Colonic mucosa (tissue), 4 donors: ENCODE results near the gene SYNPR. TPM values are rescaled to one million over a fixed set of nuclear protein-coding genes. Genes with fewer than 3 reads are reported as not detected.

Experiments
- DNase-seq: peaks from one replicate; pipeline ENCODE4 v3.0.0-alpha.2; 2020
- H3K27ac ChIP-seq: fragments of 200-600 bp; one replicate; pipeline ENCODE4 v1.8.0; 2021
- H3K27me3 ChIP-seq: fragments of 200-600 bp; one replicate; pipeline ENCODE4 v1.8.0; 2021
- H3K36me3 ChIP-seq: fragments of 200-600 bp; one replicate; pipeline ENCODE4 v1.8.0; 2021
- H3K4me1 ChIP-seq: fragments of 200-600 bp; one replicate; pipeline ENCODE4 v1.8.0; 2021; ENCODE audit warnings: mild to moderate bottlenecking
- H3K4me3 ChIP-seq: fragments of 200-600 bp; one replicate; pipeline ENCODE4 v1.8.0; 2021
- H3K9ac ChIP-seq, 2 donors: one replicate each; pipeline ENCODE4 v1.7.0; 2013; ENCODE audit warnings: control low read depth in 2 of 2, low read depth in 2 of 2, low read length in 2 of 2
- H3K9me3 ChIP-seq: fragments of 200-600 bp; one replicate; pipeline ENCODE4 v1.8.0; 2021
- CTCF ChIP-seq: fragments of 200-600 bp; IDR thresholded peaks from one replicate; pipeline ENCODE4 v1.8.0; 2022; ENCODE audit warnings: antibody characterized with exemption, mild to moderate bottlenecking
- intact Hi-C: fragments of 100-400 bp; cut with DNase I; formaldehyde crosslinking; loops from one replicate; pipeline ENCODE4 v1.14.1; 2022
- total RNA-seq, 2 donors: library from RNA; stranded (reverse); fragmentation: NEBNext Ultra II Directional in 1 of 2; extraction: Animal tissue kit (Norgen Biotek cat#: 25700) in 1 of 2; gene quantifications; one replicate each; pipeline ENCODE4 v1.2.1, GENCODE V29; 2021
- donor health status: healthy.
- donor health status: DM: no; HTN: no; CAD: no.
- donor health status: DM: no; HTN: no; CAD: no.

The SYNPR gene
- total RNA-seq, 2 donors from 2014 or later: 0.17 TPM; not detected in 1

- Histone ChIP-seq H3K27me3 (no peaks in the 10 kb centered on the region), H3K9me3 (no peaks in the 10 kb centered on the region), H3K4me1 (no peaks in the 10 kb centered on the region), H3K9ac (no peak overlapping the region), H3K36me3 (no peaks in the 10 kb centered on the region), H3K27ac (no peak overlapping the region), H3K4me3 (no peak overlapping the region)
- intact Hi-C loops: no loop called here
- no peak for TF ChIP-seq CTCF
- DNase-seq: no peak
Observed at GRCh38 chr3:63555767-63556166, 277.7 kb downstream of the SYNPR start.

- Histone ChIP-seq H3K9ac (no peak overlapping the region), H3K9me3 (no peaks in the 10 kb centered on the region), H3K27ac (no peak overlapping the region), H3K36me3 (no peaks in the 10 kb centered on the region), H3K4me1 (no peaks in the 10 kb centered on the region), H3K27me3 (no peaks in the 10 kb centered on the region), H3K4me3 (no peak overlapping the region)
- no peak for TF ChIP-seq CTCF
- no peak for DNase-seq
- intact Hi-C loops: no loop called here
Observed at GRCh38 chr3:63556401-63556800, 278.3 kb downstream of the SYNPR start.

- no peak for DNase-seq
Observed at GRCh38 chr3:63557912-63558311, 279.8 kb downstream of the SYNPR start.

GRCh38 chr3:63559884-63560283 lies 281.8 kb downstream of the SYNPR start:
- no peaks in the 10 kb centered on the region for H3K27me3 ChIP-seq
- H3K27ac ChIP-seq: no peak overlapping the region
- H3K36me3 ChIP-seq: no peaks in the 10 kb centered on the region
- no peak overlapping the region for H3K4me3 ChIP-seq
- no peak for TF ChIP-seq CTCF
- no peaks in the 10 kb centered on the region for H3K9me3 ChIP-seq
- no peak for DNase-seq
- H3K9ac ChIP-seq: no peak overlapping the region
- intact Hi-C loops: no loop called here
- H3K4me1 ChIP-seq: no peaks in the 10 kb centered on the region

More at GRCh38 chr3:63557912-63558311, 279.8 kb downstream of the SYNPR start:
- TF ChIP-seq CTCF: no peak
- Histone ChIP-seq H3K27me3 (no peaks in the 10 kb centered on the region), H3K27ac (no peak overlapping the region), H3K9ac (no peak overlapping the region), H3K36me3 (no peaks in the 10 kb centered on the region), H3K4me3 (no peak overlapping the region), H3K9me3 (no peaks in the 10 kb centered on the region), H3K4me1 (no peaks in the 10 kb centered on the region)
- intact Hi-C loops: no loop called here

GRCh38 chr3:63561879-63562278 lies 283.8 kb downstream of the SYNPR start:
- Histone ChIP-seq H3K4me3 (no peak overlapping the region), H3K9me3 (no peaks in the 10 kb centered on the region), H3K4me1 (no peaks in the 10 kb centered on the region), H3K9ac (no peak overlapping the region), H3K36me3 (no peaks in the 10 kb centered on the region), H3K27ac (no peak overlapping the region), H3K27me3 (no peaks in the 10 kb centered on the region)
- TF ChIP-seq CTCF: no peak
- intact Hi-C loops: no loop called here
- DNase-seq: no peak

- Histone ChIP-seq H3K27me3 (no peaks in the 10 kb centered on the region), H3K9ac (no peak overlapping the region), H3K36me3 (no peaks in the 10 kb centered on the region), H3K4me1 (no peaks in the 10 kb centered on the region), H3K9me3 (no peaks in the 10 kb centered on the region), H3K4me3 (no peak overlapping the region), H3K27ac (no peak overlapping the region)
- DNase-seq: peak; percentile 31
- intact Hi-C loops: no loop called here
- TF ChIP-seq CTCF: no peak
Observed at GRCh38 chr3:63562323-63562722, 284.2 kb downstream of the SYNPR start.
